ENCODE data around the gene CRTC1. TPM values are rescaled to one million over a fixed set of nuclear protein-coding genes. Genes with fewer than 3 reads are reported as not detected.

The CRTC1 gene
- total RNA-seq, 1 experiment from 2014 or later = 19.0 TPM

- no peak overlapping the region for H3K23ac ChIP-seq (ENCODE audit: insufficient read length, low read depth, low read length)
- H3K4ac ChIP-seq (ENCODE audit: low read depth, low read length) = no peak overlapping the region
- H3K79me1 ChIP-seq (ENCODE audit: insufficient read depth, low read depth, low read length, poor library complexity, severe bottlenecking) = peaks cover 3% of the 10 kb centered on the region
- H3K18ac ChIP-seq (ENCODE audit: insufficient read length, low read depth, low read length) = no peak overlapping the region
- no peaks in the 10 kb centered on the region for H3K27me3 ChIP-seq (ENCODE audit: insufficient read depth, low read length)
- peak overlapping the region in 1 of 3 experiments; percentile 44; a peak in 2 of 7 replicates for H3K27ac Mint-ChIP-seq
- no peak overlapping the region for H2BK12ac ChIP-seq (ENCODE audit: insufficient read length, low read depth, low read length)
- H3T11ph ChIP-seq (ENCODE audit: low read length) = no peak overlapping the region
- no peak overlapping the region for H3K9ac ChIP-seq (ENCODE audit: extremely low read depth, insufficient read length, low read length)
- no peaks in the 10 kb centered on the region for H4K20me1 ChIP-seq (ENCODE audit: control insufficient read depth, insufficient read depth, insufficient read length)
- no peak overlapping the region for H3K14ac ChIP-seq (ENCODE audit: insufficient read depth, low read length)
- no peaks in the 10 kb centered on the region for H3K9me3 Mint-ChIP-seq
- H2BK20ac ChIP-seq (ENCODE audit: low read depth, low read length, poor library complexity, severe bottlenecking) = no peak overlapping the region
- peaks cover 10% of the 10 kb centered on the region for H3K27me3 Mint-ChIP-seq (ENCODE audit: low read depth)
- no peak overlapping the region for H2BK5ac ChIP-seq (ENCODE audit: insufficient read length, low read length)
- H2BK15ac ChIP-seq (ENCODE audit: low read depth, low read length) = no peak overlapping the region
- peaks cover 16 to 24% of the 10 kb centered on the region in 2 experiments for H3K4me1 Mint-ChIP-seq
- no peak overlapping the region for H3K4me3 Mint-ChIP-seq
- DNase-seq = no peak
- no peak overlapping the region for H4K8ac ChIP-seq (replicated peaks; ENCODE audit: insufficient read length, low read depth, low read length)
- no CpG with 5 or more reads among the region's 8 CpGs for WGBS (ENCODE audit: extremely low coverage, insufficient read length, low lambda C conversion rate)
- no peak overlapping the region for H4K5ac ChIP-seq (ENCODE audit: insufficient read length, low read depth, low read length)
- TF ChIP-seq CTCF (conservative IDR thresholded peaks at IDR 0.05) = no peak
- H3K23me2 ChIP-seq (ENCODE audit: insufficient read length, low read depth, low read length, poor library complexity, severe bottlenecking) = peaks cover 9% of the 10 kb centered on the region
- no peak overlapping the region for H2AK5ac ChIP-seq (ENCODE audit: insufficient read length, low read length)
- no peak overlapping the region for H3K56ac ChIP-seq (ENCODE audit: insufficient read length, low read depth, low read length)
- H2BK120ac ChIP-seq (ENCODE audit: low read depth, low read length, poor library complexity, severe bottlenecking) = no peak overlapping the region
- H3K36me3 Mint-ChIP-seq (ENCODE audit: insufficient read depth in 1 of 3, low read depth in 3 of 3) = peaks cover 0 to 3% (median 0%) of the 10 kb centered on the region in 3 experiments; a peak in 1 of 7 replicates
- H3K9me3 ChIP-seq (ENCODE audit: control insufficient read depth, low read depth, low read length) = no peaks in the 10 kb centered on the region
- H3K4me1 ChIP-seq (ENCODE audit: insufficient read depth, low read length) = peaks cover 3% of the 10 kb centered on the region; the same call in 1 of the 2 replicates
- no peak overlapping the region for H2AFZ ChIP-seq (ENCODE audit: low read length)
- H3K4me2 ChIP-seq (ENCODE audit: insufficient read depth, insufficient read length, low read length) = no peak overlapping the region
- no peak overlapping the region for H3K27ac ChIP-seq (ENCODE audit: insufficient read length, low read depth, low read length)
- H3K79me2 ChIP-seq (ENCODE audit: insufficient read depth, low read length) = no peaks in the 10 kb centered on the region; the same call in 1 of the 2 replicates
- H4K91ac ChIP-seq (ENCODE audit: insufficient read length, low read depth, low read length) = no peak overlapping the region
Observed at GRCh38 chr19:18639706-18640243, 43.7 kb upstream of the CRTC1 start.

Measured in H9 (cell line).